PC-3 (cell line): ENCODE data around the gene HBM.
"Not testable (repeated sequence)": the region's sequence is repeated elsewhere in the genome, so short reads cannot be mapped to it uniquely, and the experiment has no call there.

ENCODE experiments used
- CTCF ChIP-seq: fragments of 300-600 bp; sonication (generic); conservative IDR thresholded peaks from 2 replicates; pipeline ENCODE4 v1.5.1; 2017; ENCODE audit warnings: antibody characterized with exemption, low read depth, mild to moderate bottlenecking, low read length
- EZH2 ChIP-seq: fragments of 300-600 bp; sonication (generic); IDR thresholded peaks from one replicate; pipeline ENCODE4 v1.6.1; 2017; ENCODE audit warnings: antibody characterized with exemption, mild to moderate bottlenecking, low read length; ENCODE audit not compliant: unreplicated experiment
- EZH2phosphoT487 ChIP-seq: fragments of 300-600 bp; sonication (generic); IDR thresholded peaks from 2 replicates; pipeline ENCODE4 v1.6.1; 2018; ENCODE audit warnings: mild to moderate bottlenecking, antibody characterized with exemption, low read length, borderline replicate concordance

GRCh38 chr16:211631-212180, 45.9 kb downstream of the HBM start:
- not testable (repeated sequence) for TF ChIP-seq CTCF, EZH2phosphoT487, EZH2
